Measurements from ENCODE around the gene PHF12.
A peak's percentile ranks its signal among the peaks of the same experiment; 100 is the strongest.
"Not testable (repeated sequence)": the region's sequence is repeated elsewhere in the genome, so short reads cannot be mapped to it uniquely, and the experiment has no call there.

Gene PHF12

DNA sequence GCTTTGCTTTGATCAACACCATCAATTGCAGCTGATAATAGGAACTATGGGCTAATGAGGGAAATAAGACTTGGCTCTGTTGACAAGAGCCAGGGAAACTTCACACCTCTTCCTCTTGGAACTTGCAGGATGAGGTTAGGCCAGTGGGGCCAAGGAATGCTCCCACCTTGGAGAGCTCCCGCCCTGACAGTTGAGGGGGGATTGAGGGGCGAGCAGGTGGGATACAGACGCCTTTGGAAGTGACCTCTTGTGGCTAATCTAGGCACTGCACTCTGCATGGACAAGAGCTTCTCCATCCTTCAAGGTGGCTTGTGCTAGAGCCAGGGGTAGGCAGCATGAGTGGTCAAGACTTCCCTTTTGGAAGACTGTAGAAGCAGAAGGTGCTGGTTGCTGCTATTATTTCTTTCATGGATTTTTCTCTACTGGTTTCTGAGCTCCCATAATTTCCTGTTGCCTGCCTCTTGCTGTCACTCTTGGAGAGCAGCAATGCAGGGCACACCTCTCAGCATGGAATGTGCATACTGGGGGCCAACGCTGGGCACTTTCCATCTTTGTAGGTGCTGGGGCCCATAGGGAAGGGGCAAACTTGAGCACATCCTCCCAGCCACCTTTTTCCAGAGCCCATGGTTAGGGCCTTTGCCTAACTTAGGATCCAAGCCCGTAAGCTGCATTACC, 2.3 kb upstream of the PHF12 start:
- DNase-seq: peak; percentile 34

- peak; percentile 99 for DNase-seq
Measured at GRCh38 chr17:28951991-28952975, 965 bp upstream of the PHF12 start.

- no peak for DNase-seq
Measured at GRCh38 chr17:28950752-28951427, 428 bp downstream of the PHF12 start.

DNA sequence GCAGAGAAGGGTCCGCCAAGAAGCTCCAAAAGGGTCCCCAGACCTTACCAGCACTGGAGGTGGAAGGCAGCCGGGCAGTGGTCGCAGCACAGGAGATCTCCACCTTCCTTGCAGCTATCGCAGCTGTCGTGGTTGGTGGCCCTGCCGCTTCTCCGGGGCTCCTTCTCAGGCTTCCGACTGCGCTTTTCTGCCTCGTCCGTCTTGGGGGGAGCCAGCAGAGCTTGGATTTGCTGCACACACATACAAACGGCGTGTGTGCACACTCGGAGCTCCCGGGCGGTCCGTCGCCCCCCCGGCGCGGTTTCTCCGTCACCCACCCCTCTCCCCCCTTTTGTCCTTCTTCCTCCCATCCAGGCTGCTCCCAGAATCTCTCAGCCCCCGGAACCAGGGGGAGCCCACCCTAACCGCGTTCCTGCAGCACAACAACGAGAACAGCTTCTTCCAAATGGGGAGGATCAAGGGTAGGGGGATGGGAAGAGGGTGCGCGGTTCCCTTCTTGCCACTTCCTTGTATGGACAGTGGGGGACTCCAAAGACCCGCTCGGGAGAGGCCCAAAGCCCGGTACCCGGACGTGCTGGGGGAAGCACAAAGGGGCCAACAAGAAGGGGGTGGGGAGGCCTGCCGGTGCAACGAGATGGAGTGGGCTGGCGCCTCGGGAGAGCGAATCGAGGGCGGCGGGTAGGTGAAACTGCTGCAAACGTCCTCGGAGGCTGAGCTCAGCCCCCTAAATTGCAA, 1.1 kb downstream of the PHF12 start:
- peak; percentile 64 for DNase-seq

DNA sequence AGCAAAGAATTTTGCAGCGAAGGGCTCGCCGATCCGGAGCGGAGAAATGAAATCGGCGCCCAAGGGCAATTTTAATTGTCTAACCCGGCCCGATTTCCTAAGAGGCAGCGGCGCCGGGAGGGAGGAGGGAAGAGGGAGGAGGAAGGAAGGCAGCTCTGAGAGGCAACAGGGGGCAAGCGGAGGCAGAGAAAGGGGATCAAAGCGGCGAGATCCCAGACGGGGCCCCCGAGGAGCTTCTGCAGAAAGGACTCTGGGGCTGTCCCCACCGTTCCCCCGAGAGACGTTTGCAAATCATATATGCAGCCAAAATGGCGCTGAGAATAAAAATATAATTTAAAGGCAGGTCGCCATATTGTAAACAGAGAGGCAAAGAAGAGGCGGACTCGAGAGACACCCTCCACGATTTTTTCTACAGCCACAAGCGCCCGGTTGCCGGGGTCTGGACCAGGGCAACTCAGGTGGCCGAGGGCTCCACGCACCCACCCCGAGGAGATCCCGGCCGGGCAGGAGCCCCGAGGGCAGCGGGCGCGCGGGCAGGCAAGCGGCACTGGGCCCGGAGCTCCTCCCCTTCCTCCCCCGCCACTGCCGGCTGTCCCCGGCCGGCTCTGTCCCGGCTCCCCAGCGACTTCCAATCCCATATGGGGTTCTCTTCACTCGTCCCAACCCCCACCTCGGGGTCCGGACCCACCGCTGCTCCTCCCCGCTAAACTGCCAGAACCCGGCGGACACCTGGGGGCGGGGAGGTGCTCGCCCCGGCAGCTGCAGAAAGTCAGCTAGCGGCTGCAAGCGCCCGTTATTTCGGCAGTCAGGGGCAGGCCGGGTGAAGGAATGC, 1.9 kb downstream of the PHF12 start:
- DNase-seq: peak; percentile 33

DNA sequence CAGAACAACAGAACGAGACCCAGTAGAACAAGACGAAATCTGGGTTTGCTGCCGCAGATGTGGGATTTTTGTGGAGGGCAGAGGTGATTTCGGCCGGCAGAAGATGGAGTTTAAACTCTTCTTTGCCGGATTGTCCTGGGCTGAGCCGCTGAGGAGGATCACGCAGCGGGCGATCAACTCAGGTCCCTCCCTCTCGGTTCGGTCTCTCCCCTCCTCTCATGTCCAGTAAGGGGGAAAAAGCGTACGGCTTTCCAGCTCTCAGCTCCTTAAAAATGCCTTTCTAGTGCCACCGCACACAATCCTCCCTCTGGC, 2.5 kb downstream of the PHF12 start:
- no peak for DNase-seq

DNA sequence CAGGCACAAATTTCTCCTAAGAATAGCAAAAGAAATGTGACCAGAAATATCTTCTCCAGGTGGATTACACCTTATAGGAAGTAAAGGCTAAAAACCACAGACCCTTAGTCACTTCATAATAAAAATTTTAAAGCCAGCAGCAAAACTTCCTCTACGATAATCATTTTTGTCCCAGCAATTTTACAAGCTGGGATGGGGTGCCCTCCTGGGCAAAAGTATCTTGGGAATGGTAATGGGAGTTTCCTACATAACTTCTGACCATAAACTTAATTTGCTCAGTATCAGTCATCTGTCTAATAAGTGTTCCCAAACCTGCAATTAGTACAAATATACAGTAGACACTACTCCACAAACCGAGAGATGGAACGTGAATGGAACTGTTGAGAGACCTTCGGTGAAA, 3.0 kb downstream of the PHF12 start:
- no peak for DNase-seq

DNA sequence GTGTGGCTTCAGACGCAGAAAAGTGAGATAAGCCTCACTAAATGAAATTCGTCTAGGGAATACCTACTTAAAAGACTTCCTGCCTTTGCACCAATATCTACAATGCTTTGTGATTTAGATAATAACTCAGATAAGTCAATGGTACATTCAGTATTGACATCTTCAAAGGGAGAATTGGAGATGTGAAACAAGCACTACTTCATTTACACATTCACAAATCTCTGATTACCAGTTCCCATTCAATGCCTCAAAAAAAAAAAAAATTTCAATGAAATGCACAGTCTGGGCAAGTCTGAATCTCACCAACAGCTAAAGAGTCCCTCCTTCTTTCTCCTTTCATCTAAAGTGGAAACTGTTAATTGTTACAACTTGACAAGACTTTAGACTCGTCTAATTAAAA, 3.7 kb downstream of the PHF12 start:
- DNase-seq: no peak

- DNase-seq: peak; percentile 60
Measured at GRCh38 chr17:28946239-28946638, 5.1 kb downstream of the PHF12 start.

- DNase-seq: peak; percentile 22
Measured at GRCh38 chr17:28944862-28945741, 6.2 kb downstream of the PHF12 start.

GRCh38 chr17:28944343-28944742, 7.0 kb downstream of the PHF12 start:
- no peak for DNase-seq

DNA sequence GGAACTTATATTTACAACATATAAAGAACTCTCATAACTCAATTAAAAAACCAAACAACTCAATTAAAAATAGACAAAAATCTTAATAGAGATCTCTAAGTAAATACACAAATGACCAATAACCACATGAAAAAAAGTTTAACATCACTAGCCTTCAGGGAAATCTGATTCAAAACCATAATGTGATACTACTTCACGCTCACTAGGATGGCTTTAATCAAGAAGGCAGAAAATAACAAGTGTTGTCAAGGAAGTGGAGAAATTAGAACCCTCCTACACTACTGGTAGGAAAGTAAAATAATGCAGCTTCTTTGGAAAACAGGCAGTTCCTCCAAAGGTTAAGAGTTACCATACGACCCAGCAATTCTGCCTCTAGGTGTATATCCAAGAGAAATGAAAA, 8.4 kb downstream of the PHF12 start:
- no peak for DNase-seq

DNA sequence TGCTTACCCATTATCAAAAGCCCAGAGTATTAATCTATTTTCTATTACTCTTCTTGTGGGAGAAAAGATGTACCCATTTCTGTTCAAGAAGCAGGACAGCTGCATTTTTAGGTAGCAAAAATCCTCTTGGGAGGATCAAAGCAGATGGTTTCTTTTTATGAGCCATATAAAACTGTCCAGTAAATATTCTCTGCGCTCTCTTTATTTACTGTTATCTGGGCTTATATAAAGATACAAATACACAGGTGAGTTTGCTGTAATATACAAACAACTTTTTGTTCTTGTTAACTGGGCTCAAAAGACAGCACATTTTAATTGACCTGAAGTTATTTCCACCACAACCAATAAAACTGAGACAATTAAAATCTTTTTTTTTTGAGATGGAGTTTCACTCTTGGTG, 10.1 kb downstream of the PHF12 start:
- DNase-seq: no peak

- no peak for DNase-seq
Measured at GRCh38 chr17:28940675-28941074, 10.6 kb downstream of the PHF12 start.

- no peak for DNase-seq
Measured at GRCh38 chr17:28940142-28940541, 11.2 kb downstream of the PHF12 start.

DNA sequence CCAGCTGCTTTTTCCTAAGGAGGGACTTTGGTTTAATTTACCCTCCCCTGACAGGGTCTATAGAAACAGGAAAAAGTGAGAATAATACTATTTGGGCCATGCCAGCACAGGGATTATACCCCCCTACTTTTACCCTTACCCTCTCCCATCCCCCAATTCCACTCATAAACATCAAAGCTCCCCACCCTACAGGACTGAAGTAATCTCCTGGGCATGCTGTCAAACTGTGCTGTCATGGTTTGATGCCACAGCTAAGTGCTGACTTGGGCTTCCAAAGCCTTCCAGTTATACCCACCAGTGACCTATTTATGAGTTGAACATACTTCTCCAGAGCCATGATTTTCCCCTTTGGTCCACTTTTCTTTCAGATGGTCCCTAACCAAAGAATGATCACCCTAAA, 12.8 kb downstream of the PHF12 start:
- DNase-seq: no peak

- DNase-seq: peak; percentile 12
Measured at GRCh38 chr17:28937044-28937729, 14.1 kb downstream of the PHF12 start.

GRCh38 chr17:28935744-28936460, 15.4 kb downstream of the PHF12 start:
- DNase-seq: no peak

DNA sequence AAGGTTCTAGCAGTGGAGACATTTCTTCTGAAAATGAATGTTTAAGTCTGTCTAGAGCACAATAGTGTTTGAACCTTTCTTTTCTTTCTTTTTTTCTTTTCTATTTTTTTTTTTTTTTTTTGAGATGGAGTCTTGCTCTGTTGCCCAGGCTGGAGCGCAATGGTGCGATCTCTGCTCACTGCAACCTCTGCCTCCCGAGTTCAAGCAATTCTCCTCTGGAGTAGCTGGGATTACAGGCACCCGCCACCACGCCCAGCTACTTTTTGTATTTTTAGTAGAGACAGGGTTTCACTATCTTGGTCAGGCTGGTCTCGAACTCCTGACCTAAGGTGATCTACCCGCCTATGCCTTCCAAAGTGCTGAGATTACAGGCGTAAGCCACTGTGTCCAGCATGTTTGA, 16.8 kb downstream of the PHF12 start:
- not testable (repeated sequence) for DNase-seq
